G401.6 (cell line): ENCODE results near the gene HSPB2.
"Not testable (repeated sequence)": the region's sequence is repeated elsewhere in the genome, so short reads cannot be mapped to it uniquely, and the experiment has no call there.

ENCODE experiments used
- FAIRE-seq: peaks from 2 replicates; lab custom pipeline; 2012; peaks lifted over from hg19 to GRCh38; lab: Jason Lieb, UNC

Gene HSPB2

DNA sequence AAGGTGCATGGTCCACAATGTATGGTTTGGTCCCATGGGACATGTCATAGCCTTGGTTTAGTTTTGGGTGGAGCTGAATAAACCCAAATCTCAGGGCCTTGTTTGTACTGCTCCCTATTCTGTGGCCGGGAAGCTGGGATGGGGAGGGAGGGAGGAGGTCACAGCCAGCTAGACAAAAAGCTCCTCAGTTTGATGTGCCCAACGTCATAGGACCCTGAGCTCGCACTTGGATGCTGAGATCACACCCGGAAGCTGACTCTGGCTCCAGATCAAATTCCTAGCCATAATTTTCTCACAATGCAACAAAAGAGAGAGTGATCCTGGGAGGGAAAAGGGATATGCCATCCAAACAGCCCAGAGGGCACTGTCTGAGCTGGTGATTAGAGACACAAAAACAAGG, 1.5 kb downstream of the HSPB2 start:
- FAIRE-seq, result no peak

DNA sequence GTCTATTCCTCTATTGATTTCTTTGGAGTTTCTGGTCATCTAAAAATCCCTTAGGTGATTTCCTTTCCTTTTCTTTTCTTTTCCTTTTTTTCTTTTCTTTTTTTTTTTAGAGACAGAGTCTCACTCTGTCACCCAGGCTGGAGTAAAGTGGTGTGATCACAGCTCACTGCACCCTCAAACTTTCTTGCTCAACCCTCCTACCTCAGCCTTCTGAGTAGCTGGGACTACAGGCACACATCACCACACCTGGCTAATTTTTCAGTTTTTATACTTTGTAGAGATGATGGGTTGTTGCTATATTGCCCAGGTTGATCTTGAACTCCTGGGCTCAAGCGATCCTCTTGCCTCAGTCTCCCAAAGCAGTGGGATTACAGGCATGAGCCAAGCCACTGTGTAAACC, 4.2 kb downstream of the HSPB2 start:
- no peak for FAIRE-seq

DNA sequence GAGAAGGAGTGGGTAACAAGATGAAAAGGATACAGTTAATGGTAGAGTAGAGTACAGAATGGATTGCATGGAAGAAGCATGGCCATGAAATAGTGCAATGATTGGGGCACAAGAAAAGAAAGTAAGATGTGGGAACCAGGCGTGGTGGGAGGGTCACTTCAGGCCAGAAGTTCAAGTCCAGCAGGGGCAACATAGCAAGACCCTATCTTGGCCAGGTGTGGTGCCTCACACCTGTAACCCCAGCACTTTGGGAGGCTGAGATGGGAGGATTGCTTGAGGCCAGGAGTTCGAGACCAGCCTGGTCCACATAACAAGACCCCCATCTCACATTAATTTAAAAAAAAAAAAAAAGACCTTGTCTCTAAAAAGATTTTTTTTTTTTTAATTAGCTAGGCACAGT, 4.8 kb downstream of the HSPB2 start:
- FAIRE-seq, result no peak

DNA sequence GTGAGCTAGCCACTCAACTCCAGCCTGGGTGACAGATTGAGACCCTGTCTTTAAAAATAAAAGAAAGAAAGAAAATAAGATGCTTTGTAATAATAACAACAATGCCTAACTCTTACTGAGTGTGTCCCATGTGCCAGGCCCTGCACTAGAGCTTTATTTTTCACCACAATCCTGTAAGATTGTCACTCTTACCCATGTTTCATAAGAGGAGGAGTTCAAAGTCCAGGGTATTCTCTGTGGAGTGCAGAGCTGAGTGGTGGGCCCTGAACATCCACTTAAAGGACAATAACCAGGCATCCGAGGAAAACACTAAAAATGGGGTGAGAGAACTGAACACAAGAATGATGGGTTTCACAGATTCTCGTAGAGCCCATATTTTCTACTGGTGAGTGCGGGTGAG, 5.3 kb downstream of the HSPB2 start:
- no peak for FAIRE-seq

DNA sequence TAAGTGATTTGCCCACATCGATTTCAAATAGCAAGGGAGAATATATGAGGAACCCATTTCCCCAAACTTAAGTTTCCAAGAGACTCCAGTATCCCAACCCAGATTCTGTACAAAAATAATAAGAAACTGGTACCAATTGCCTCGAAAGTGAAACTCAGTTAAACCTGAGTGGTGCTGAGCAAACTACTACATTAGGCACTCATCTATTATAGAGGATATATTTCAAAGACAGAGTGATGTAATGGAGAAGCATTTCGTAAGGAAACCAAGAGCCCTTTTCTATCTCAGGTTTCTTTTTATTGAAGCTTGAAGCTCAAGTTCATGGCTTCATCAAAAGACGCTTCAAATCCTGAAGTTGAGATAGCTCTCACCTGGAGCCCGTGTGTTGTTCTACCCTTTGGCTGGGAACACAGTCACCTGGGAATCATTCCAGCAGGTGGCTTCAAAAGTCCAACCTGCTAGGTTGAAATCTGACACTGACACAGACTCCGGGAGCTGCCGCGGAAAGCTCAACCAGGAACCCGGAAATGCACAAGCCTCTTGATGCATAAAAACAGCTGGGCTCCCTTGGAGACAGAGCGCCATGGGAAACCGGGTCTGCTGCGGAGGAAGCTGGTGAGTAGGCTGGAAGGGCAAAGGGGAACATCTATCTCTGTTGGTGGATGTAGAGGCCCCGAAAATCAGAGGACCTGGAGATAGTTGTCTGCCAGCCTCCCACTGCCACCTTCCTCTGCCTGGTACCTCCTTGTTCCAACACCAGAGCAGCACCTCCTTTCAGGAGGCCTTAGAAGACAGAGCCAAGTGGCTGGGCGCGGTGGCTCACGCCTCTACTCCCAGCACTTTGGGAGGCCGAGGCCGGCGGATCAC, 6.1 kb downstream of the HSPB2 start, which contains the start of gene C11orf52:
Gene C11orf52, plus strand, starts transcription at position 524 of the 867 bp plus-strand sequence. Its CDS starts 60 bp downstream, at position 584.
- FAIRE-seq, result no peak

DNA sequence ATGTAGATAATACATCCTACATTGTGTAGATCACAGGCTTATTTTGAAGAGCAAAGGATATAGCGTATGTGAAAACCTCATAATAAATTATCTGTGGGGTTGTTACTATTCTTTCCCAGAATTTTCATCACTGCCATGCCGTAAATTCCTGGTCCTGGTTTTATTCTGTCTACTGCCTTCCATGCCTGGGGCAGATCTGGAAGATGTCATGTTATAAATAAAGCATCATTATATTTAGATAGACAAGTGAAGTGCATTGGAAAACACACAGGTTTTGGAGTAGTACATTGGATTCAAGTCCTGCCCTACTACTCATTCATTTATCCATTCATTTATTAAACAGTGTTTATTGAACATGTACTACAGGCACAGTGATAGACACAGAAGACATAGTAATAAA, 8.4 kb downstream of the HSPB2 start:
- no peak for FAIRE-seq

DNA sequence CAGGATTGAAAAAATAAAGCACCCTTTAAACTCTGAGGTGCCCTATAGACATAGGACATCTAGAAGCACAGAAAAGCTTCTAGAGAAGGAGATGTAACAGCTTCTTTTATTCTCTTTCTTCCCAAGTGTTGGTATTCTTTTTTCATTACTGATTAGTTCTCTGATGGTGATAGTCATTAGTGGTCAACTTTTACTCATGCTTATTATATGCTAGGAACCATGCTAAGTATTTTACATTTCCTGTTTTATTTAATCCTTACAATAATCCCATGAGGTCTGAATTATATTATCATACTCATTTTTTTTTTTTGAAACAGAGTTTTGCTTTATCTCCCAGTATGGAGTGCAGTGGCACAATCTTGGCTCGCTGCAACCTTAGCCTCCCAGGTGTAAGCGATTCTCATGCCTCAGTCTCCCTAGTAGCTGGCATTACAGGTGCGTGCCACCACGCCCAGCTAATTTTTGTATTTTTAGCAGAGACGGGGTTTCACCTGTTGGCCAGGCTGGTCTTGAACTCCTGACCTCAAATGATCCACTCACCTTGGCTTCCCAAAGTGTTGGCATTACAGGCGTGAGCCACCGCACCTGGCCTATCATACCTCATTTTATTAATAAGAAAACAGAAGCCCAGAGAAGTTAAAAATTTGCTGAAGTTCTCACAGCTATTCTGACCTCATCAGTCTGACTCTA, 9.2 kb downstream of the HSPB2 start:
- FAIRE-seq, result no peak

DNA sequence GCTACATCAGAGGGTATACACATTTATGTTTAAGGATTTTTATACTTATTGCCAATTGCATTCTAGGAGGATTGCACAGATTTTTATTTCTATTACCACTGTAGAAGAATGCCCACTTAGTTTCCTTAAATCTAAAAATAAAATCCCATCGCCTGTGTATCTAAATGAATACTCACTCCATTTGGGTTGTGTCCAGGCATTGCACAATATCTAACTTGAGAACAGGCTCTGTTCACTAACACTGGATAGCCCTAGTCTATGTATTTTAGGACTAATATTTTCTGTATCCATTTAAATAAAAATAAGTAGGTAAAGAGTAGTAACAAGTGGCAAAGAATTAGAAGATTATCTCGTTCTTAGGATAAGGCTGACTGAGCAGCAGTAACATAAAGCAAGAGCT, 10.3 kb downstream of the HSPB2 start:
- FAIRE-seq, result no peak

DNA sequence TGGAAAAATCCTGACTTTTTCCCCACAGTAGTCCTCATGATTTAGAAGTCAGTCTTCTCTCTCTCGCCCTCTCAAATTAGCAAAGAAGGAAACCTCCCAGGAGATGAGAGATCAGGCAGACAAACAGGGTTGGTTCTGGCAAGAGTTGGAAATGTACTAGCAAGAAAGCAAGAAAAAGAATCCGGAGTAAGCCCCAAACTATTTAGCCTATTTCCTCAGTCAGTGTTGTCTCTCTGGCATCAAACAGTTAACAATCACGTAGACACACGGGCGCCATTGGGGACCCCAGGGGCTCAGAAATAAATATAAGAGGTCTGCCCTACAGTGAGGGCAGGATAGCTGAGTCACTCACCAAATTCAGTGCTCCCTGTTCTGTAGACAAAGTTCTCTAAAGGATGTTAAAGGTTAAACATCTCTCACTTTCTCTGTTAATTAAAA, 10.8 kb downstream of the HSPB2 start:
- FAIRE-seq, result peak; percentile 81

DNA sequence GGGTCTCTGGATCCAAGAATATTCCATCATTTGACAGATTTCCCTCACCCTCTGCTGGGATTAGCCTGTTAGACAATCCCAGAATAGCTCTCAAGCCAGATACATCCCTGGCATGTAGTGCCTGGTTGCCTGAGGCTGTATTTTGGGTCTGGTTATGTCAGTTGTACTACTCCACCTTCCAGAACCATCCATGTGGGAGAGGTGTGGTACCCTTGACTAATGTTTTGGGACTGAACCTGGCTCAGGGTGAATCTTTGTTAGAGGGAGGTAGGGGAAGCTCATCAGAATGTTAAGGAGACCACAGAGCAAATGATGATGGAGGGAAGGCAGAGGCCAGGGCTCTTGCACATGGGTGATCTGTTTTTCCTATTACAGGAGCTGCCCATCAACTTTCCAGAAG, 11.4 kb downstream of the HSPB2 start:
- FAIRE-seq, result no peak

DNA sequence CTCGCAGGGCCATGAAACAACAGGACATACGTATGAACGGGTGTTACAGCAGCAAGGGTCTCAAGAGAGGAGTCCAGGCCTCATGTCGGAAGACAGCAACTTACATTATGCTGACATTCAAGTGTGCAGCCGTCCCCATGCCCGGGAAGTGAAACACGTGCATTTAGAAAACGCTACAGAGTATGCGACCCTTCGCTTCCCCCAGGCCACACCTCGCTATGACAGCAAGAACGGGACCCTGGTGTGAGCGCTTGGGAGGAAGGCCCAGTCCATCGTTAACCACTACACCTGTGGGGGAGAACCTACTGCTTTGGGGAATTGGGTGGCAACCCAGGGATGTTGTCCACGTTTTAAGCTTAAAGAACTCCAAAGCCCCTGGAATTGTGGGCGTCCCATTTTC, 13.4 kb downstream of the HSPB2 start:
- FAIRE-seq, result no peak

DNA sequence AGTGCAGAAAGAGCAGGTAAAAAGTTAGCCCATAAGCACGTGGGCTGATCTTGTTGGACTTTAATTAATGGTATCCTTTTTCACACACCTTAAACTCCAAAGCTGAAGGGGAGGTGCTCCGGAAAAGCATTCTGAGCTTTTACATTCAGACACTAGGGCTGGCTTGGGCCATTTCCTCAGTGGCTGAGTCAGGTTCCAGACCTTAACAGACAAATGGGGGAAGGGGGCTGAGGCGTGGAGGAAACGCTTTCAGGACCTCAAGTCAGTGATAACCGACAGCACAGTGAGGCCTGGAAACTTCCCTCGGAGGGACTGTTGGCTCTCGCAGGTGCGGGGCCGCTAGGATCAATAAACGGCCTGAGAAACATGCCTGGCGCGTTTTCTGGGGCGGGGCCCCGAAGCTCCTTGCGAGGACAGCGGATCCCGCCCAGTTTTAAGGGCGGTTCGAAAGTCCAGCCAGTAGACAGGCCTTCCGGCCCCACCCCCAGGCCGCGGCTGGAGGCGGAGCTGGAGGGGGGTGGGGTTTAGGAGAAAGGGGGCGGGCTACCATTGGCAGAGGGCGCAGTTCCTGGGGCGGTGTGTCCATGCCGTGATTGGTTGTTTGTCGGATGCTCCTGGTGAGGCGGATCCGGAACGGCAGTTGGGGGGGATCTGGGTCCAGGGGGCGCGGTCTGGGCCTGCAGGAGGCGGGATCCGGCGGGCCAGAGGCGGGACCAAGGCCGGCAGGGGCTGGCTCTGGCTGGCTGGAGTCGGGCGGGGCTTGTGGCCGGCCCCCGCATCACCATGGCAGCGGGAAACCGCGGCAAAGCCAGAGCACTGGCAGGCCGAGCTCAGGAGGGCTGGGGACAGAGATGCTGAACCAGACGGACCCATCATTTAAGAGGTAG, 14.2 kb downstream of the HSPB2 start:
- FAIRE-seq, result peak; percentile 95

DNA sequence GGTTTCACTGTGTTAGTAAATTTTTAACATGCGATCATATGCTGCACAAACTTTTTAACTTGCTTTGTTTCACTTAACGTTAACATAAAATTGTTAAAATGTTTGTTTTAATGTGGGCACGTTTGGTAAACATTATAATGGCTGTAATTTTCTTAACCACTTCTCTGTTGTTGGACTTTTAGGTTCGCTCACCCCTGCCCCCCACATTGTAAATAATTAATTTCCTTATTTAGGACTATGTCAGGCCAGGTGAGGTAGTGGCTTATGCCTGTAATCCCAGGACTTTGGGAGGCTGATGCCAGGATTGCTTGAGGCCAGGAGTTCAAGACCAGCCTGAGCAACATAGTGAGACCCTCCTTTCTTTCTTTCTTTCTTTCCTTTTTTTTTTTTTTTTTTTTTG, 17.9 kb downstream of the HSPB2 start:
- no peak for FAIRE-seq

DNA sequence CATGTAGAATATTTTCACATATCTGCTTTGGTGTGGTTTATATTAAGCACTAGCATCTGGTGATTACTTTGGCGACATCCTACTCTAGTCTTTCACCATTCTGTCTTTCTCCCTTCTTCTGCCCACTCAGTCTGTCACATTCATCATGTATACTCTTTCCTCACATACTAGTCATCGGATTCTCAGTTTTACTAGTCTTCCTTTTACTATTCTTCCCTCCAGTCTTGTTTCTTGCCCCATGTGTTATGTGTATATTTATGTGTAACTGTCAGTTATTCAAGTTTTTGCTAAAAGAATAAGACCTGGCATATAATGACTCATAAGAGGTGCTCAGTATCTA, 20.0 kb downstream of the HSPB2 start:
- FAIRE-seq, result no peak

DNA sequence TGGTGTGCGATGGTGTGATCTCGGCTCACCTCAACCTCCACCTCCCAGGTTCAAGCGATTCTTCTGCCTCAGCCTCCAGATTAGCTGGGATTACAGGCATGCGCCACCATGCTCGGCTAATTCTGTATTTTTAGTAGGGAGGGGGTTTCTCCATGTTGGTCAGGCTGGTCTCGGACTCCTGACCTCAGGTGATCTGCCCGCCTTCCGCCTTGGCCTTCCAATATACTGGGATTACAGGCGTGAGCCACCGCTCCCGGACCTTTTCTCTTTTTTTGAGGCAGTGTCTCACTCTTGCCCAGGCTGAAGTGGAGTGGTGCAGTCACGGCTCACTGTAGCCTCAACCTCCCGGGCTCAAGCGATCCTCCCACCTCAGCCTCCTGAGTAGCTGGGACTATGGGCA, 20.6 kb downstream of the HSPB2 start:
- FAIRE-seq, result not testable (repeated sequence)

DNA sequence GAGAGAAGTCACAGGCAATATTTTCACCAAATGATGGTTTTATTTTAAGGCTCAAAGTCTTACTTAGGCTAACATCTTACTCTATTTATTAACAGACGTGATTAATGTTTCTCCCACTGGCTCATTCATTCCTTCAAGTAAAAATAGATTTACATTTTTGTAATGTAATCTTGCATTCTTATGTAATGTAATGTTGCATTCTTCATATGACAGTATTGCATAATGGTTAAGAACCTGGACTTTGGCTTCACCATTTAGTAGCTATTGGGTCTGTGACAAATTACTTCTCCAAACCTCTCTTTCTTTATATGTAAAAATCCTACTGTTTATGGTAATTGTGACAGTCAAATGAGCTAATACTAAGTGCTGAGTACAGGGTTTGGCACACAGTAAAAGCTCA, 21.3 kb downstream of the HSPB2 start:
- FAIRE-seq, result no peak

DNA sequence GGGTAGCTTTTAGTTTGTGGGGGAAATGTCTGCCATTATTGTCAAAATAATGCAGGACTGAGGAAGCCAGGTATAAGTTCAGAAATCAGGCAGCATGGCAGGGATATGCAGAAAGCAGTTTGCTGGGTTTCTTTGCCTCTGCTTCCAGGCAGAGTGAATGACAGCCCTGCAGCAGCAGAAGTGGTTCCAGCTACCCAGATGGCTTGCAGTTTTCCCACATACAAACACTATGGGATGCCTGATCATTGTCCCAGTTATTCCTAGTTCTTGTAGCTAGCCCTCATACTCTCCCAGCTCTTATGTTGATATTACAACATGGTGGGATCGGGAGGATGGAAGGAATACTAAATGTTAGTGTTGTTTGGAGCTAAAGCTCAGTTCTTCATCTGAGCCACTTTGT, 21.8 kb downstream of the HSPB2 start:
- FAIRE-seq, result no peak

DNA sequence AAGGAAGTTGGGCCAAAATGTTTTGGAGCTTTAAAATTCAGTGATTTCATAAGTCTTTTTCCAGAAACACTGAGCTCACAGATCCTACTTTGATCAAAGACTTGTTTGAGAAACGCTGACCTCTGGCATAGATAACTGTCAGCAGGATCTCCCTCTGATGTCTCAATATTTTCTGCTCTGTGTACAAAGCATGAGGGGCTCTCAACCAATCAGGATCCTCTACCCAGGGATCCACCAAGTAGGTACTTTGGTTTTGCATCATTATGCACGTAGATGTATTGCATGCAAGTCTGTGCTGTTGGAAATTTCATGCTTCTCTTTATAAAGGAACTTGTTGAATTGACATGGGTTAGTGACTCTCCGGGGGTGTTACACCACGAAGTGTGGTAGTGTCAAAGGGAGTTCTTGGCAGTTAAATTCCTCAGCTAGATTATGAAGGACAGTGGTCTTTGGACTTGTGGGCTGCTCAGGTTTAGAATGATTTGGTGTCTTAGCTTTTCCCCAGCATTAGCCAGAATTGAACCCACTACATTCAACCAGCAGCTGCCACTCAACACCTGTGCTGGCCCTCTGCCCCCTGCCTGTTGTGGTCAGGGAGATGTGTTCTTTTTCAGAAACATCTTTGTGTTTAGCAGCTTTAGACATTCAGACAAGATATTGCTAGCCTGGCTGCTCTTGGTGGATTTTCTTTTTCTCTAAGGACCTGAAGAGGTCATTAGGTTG, 22.9 kb downstream of the HSPB2 start:
- FAIRE-seq, result no peak

DNA sequence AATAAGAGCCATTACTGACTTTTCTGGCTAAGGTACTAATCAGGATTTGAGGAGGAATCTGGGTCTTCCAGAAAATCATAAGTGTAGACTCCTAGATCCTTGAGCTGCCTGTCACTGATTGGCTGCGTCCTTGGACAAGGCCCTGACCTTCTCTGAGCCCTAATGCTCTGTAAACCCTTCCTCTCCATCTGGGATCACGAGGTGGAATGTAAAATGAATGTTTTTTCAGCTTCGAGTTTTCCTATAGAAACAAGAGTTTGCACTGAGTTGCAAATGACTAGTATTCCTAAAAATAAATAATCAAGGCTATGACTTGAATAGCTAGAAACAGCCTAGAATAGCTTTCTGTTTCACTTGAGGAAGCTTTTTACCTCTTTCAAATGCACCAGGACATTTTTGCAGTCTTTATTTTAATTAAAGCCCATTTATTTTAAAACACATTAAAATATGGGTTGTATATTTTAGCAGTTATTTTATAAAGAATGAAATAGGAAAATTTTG, 23.6 kb downstream of the HSPB2 start:
- FAIRE-seq, result no peak

DNA sequence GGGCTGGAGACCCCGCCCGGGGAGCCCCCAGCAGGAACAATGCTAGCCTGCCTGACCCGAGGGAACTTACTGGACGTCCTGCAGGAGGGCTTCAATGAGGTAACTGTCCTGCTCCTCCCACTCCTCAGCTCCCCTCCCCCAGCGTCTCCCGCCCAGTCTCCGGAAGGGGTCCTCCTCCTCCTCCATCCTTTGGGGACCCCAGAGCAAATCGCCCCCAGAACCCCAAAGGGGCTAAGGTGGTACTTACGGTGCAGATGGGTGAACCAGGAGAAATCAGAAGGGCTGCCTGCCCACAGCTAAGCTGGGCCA, 24.9 kb downstream of the HSPB2 start:
- FAIRE-seq, result no peak

DNA sequence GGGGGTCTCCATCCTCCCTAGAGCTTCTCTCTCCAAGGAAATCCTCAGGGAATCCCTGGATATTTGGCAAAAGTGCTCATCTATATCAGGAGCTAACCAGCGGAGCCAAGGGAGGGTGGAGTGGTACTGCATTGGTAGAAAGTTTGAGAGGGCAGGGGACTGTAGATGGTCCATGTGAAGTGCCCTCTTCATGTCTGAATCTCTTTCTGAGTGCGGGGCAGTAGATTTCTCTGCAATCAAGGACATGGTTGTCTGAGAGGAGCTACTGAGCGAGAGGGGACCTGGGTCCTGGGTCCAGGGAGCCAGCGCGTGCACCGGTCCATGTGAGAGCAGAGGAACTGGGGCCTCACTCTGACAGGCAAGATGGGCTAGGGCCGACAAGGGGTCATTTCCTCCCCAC, 25.3 kb downstream of the HSPB2 start:
- no peak for FAIRE-seq

DNA sequence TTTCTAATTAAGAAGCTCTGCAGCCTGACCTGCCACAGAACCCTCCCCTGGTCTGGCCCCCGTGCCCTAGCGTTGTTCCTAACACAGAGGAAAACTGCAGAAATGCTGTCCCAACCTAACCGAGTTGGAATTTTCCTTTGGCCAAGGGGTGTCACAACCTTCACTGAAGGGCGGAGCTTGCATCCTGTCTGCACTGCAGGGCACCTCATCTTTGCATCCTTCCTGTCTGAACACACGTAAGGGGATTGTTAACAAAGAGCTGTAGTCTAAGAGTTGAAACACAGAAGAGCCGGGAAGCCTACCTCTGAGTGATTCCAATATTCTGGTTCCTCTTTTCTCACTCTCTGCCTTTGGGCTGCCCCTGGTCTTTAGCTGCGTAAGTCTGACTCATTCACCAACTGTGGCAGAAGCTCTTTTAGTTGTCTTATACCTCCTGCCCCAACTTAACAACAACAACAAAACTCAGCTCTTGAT, 26.2 kb downstream of the HSPB2 start:
- FAIRE-seq, result no peak
